GM12874 (cell line): Measurements from ENCODE around the gene NSF.

Experiments
- CTCF ChIP-seq: IDR thresholded peaks from 2 replicates; pipeline ENCODE4 v1.5.1; 2011; ENCODE audit warnings: low read depth, mild to moderate bottlenecking, control low read depth, low read length, moderate library complexity; ENCODE audit not compliant: insufficient read depth

The NSF gene

GRCh38 chr17:46785696-46786095, 195.2 kb downstream of the NSF start:
- no peak for TF ChIP-seq CTCF

- no peak for TF ChIP-seq CTCF
Measured at GRCh38 chr17:46787478-46787877, 197.0 kb downstream of the NSF start.

- TF ChIP-seq CTCF = no peak
Measured at GRCh38 chr17:46788300-46788699, 197.8 kb downstream of the NSF start.

GRCh38 chr17:46788796-46789195, 198.3 kb downstream of the NSF start:
- no peak for TF ChIP-seq CTCF

GRCh38 chr17:46789610-46790009, 199.1 kb downstream of the NSF start:
- no peak for TF ChIP-seq CTCF

GRCh38 chr17:46790216-46790615, 199.7 kb downstream of the NSF start:
- no peak for TF ChIP-seq CTCF

- TF ChIP-seq CTCF = no peak
Measured at GRCh38 chr17:46791531-46791930, 201.1 kb downstream of the NSF start.

- TF ChIP-seq CTCF = no peak
Measured at GRCh38 chr17:46792071-46792470, 201.6 kb downstream of the NSF start.
